GM12892 (cell line): ENCODE measurements around the gene RANBP9. TPM values are rescaled to one million over a fixed set of nuclear protein-coding genes. Genes with fewer than 3 reads are reported as not detected.

Source experiments
- DNase-seq: peaks from one replicate; pipeline ENCODE4 v3.0.0; 2011; ENCODE audit not compliant: insufficient read length
- FAIRE-seq: peaks from 2 replicates; lab custom pipeline; 2011; peaks lifted over from hg19 to GRCh38; lab: Jason Lieb, UNC
- POLR2A ChIP-seq: IDR thresholded peaks from 2 replicates; pipeline ENCODE4 v1.6.1; 2011; ENCODE audit warnings: low read depth, low read length, control low read depth
- POLR2AphosphoS5 ChIP-seq: IDR thresholded peaks from 2 replicates; pipeline ENCODE4 v1.6.1; 2011; ENCODE audit warnings: low read depth, low read length, control low read depth
- TAF1 ChIP-seq: IDR thresholded peaks from 2 replicates; pipeline ENCODE4 v1.6.1; 2011; ENCODE audit warnings: low read depth, mild to moderate bottlenecking, control low read depth, low read length, borderline replicate concordance
- polyA plus RNA-seq: library from polyadenylated mRNA; unstranded; fragments of >200 nt; gene quantifications from one replicate; pipeline ENCODE4 v1.2.1, GENCODE V29; 2012; ENCODE audit warnings: missing spikeins, inconsistent platforms; ENCODE audit not compliant: missing spikeins

The RANBP9 gene
- 23.9 TPM for polyA plus RNA-seq

- FAIRE-seq (peak; percentile 97), DNase-seq (peak; percentile 70)
- TF ChIP-seq POLR2A (peak; percentile 82), POLR2AphosphoS5 (no peak; the same call in 1 of the 2 replicates), TAF1 (no peak; the same call in 1 of the 2 replicates)
Measured at GRCh38 chr6:13711733-13712598, at the start of gene RANBP9. Gene RANBP9, minus strand, starts transcription at chr6:13711835. Its CDS starts 330 bp downstream, at chr6:13711505.

GRCh38 chr6:13760307-13761304, 49.0 kb upstream of the RANBP9 start:
- DNase-seq (no peak), FAIRE-seq (no peak)
- no peak for TF ChIP-seq POLR2A
- no peak for TF ChIP-seq TAF1
- no peak for TF ChIP-seq POLR2AphosphoS5

- DNase-seq (no peak), FAIRE-seq (no peak)
- TF ChIP-seq TAF1: no peak
- no peak for TF ChIP-seq POLR2A
- TF ChIP-seq POLR2AphosphoS5: no peak
Measured at GRCh38 chr6:13759025-13759424, 47.4 kb upstream of the RANBP9 start.

- FAIRE-seq (no peak), DNase-seq (no peak)
- TF ChIP-seq POLR2A (no peak), TAF1 (no peak), POLR2AphosphoS5 (no peak)
Measured at GRCh38 chr6:13754644-13755043, 43.0 kb upstream of the RANBP9 start.

GRCh38 chr6:13743736-13744127, 32.1 kb upstream of the RANBP9 start:
- FAIRE-seq (no peak), DNase-seq (no peak)
- TF ChIP-seq POLR2A (no peak), TAF1 (no peak), POLR2AphosphoS5 (no peak)

- TF ChIP-seq TAF1: no peak
- TF ChIP-seq POLR2AphosphoS5: no peak
- TF ChIP-seq POLR2A: no peak
- FAIRE-seq (no peak), DNase-seq (no peak)
Measured at GRCh38 chr6:13742961-13743735, 31.5 kb upstream of the RANBP9 start.

- no peak for DNase-seq
- no peak for TF ChIP-seq POLR2A
- no peak for TF ChIP-seq TAF1
- no peak for TF ChIP-seq POLR2AphosphoS5
- FAIRE-seq: no peak
Measured at GRCh38 chr6:13741365-13741764, 29.7 kb upstream of the RANBP9 start.

GRCh38 chr6:13735031-13735430, 23.4 kb upstream of the RANBP9 start:
- FAIRE-seq (no peak), DNase-seq (no peak)
- TF ChIP-seq POLR2AphosphoS5: no peak
- no peak for TF ChIP-seq POLR2A
- TF ChIP-seq TAF1: no peak

GRCh38 chr6:13733178-13733887, 21.7 kb upstream of the RANBP9 start:
- TF ChIP-seq POLR2AphosphoS5 (no peak), TAF1 (no peak), POLR2A (no peak)
- DNase-seq (no peak), FAIRE-seq (no peak)

- no peak for FAIRE-seq
Measured at GRCh38 chr6:13730704-13731103, 19.1 kb upstream of the RANBP9 start.

More at GRCh38 chr6:13730704-13731103, 19.1 kb upstream of the RANBP9 start:
- no peak for TF ChIP-seq POLR2AphosphoS5
- no peak for TF ChIP-seq TAF1
- TF ChIP-seq POLR2A: no peak
- no peak for DNase-seq
